ENCODE measurements around the gene PGBD4.
"Not testable (repeated sequence)": the region's sequence is repeated elsewhere in the genome, so short reads cannot be mapped to it uniquely, and the experiment has no call there.

The PGBD4 gene

GRCh38 chr15:34114739-34115138 lies 12.9 kb downstream of the PGBD4 start:
- DNase-seq, result no peak

GRCh38 chr15:34116620-34117019 lies 14.7 kb downstream of the PGBD4 start:
- no peak for DNase-seq

GRCh38 chr15:34119291-34119690 lies 17.4 kb downstream of the PGBD4 start:
- DNase-seq, result no peak

GRCh38 chr15:34120420-34120819 lies 18.5 kb downstream of the PGBD4 start:
- not testable (repeated sequence) for DNase-seq

DNA sequence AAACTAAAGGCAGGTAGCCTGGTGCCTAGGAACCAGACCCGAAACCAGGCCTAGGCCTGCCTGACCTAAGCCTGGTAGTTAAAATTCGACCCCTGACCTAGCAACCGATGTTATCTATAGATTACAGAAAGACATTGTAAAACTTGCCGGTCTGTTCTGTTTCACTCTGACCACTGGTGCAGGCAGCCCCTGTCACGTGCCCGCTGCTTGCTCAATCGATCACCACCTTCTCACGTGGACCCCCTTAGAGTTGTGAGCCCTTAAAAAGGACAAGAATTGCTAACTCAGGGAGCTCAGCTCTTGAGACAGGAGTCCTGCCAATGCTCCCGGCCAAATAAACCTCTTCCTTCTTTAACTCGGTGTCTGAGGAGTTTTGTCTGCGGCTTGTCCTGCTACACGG lies 19.9 kb downstream of the PGBD4 start:
- DNase-seq, result not testable (repeated sequence)

DNA sequence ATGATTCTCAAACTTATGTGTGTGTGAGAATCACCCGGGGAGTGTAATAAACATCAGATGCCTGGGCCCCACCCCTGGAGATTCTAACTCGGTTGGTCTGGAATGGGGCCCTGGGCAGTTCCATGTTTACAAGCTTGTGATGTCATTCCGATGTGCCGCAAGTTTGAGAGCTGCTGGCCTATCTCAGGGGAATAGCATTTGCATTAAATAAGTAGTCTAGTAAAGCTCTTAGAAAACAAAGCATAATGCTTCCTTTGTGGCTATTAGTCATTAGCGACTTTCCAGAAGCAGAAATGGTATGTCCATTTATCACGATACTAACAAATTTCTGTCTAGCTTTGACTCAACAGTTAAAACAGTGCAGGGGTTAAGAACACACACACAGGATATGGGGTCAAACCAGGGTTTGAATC lies 20.9 kb downstream of the PGBD4 start:
- DNase-seq, result no peak

- no peak for DNase-seq
Observed at GRCh38 chr15:34124651-34125050, 22.8 kb downstream of the PGBD4 start.

DNA sequence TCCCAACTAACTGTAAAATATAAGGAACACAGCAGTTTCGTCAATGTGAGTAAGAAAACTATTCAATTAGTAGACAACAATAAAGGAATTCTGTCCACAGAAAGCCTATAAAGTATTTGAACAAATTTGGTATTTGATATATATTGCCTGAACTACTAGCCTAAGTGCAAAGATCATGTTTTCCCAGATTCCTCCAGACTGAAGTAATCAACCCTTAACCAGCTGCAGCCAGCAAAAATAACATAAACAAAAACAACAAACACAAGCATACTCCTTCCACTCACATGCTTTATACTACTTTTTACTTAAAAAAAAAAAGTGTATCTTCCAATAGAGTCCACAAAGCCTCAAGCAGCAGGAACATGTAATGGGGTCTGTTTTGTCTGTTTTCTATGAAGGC lies 24.1 kb downstream of the PGBD4 start:
- DNase-seq, result no peak

GRCh38 chr15:34126522-34126921 lies 24.6 kb downstream of the PGBD4 start:
- no peak for DNase-seq

GRCh38 chr15:34128898-34129297 lies 27.0 kb downstream of the PGBD4 start:
- no peak for DNase-seq

GRCh38 chr15:34132881-34133280 lies 31.0 kb downstream of the PGBD4 start:
- no peak for DNase-seq

DNA sequence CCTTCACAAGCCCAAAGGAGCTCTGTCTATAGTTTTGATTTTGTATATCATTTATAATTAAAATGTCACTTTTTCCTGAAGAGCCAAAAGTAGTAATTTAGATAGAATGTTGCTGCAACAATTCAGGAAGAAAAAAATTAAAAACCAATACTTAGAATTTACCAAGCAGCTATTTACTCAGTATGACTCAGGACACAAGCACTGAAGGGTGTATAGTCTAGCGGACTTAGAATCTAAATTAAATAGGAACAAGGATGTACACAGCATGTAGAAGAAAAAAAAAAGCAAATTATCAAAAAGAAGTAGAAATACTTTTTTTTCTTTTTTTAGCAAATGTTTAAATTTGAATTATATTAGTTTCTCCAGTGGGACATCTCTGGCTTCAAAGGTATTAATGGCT lies 31.6 kb downstream of the PGBD4 start:
- no peak for DNase-seq

DNA sequence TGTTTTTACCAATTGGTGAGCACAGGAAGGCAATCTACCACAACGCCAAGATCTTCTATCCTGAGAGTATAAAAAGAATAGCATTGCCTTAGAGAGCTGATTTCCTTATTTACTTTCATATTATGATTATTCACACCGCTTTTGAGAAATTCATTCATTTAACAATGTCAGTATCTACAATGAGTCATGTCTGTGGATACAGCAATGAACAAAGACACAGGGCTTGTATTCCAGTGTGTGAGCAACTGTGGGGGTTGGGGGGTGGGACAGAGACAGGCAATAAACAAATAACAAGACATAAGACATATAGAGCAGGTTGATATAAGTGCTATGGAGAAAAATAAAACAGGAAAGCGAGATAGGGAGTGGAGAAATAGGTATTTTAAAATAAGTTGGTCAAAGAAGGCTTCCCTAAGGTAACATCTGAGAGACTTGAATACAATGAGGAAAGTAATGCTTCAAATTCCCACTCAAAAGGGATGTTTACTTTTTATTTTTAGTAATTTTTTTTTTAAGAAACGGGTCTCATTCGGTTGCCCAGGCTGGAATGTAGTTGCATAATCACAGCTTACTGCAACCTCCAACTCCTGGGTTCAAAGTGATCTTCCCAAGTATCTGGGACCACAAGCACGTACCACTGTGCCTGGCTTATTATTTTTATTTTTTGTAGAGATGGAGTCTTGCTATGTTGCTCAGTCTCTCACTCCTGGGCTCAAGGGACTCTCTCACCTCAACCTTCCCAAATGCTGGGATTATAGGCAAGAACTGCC lies 45.7 kb downstream of the PGBD4 start:
- no peak for DNase-seq

DNA sequence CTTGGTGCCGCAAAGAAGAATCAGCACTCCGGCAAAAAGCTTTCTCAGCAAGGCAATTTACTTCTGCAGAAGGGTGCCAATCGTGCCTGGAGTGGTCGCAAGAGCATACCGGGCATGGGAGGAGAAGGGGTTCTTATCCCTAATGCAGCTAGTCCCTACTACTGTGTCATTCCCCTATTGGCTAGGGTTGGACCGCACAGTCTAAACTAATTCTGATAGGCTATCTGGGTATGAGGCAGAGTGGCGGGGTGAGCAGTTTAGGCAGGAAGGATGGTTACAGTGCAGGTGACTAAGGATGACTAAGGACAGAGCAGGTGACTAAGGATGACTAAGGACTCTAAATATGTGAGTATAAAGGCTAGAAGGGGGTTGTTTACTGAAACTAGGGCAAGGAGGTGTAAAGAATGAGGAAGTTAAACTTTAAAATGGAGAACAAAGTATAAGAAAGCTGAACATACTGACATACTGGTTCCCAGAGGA lies 52.9 kb downstream of the PGBD4 start:
- no peak for DNase-seq

DNA sequence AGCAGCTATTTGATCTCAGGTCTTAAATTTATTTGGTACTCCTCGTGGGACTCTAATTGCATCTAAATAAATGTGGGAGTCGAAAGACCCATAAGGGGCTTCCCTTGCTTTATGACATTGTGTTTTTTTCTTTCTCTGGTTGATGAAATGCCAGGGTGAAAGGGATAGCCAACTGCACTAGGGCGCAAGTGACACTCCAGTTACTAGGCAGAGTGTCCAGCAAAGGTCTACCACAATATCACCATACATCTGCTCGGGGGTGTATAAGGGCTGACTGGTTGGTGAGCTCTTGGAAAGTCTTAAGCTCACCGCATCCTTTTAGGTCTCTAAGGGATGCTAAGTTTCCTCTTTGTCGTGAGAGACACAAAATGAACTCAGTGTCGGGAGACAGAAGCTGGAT lies 54.0 kb downstream of the PGBD4 start:
- DNase-seq, result no peak
